Neural crest cell (in vitro differentiated cells): ENCODE data around the gene LARGE1. TPM values are rescaled to one million over a fixed set of nuclear protein-coding genes. Genes with fewer than 3 reads are reported as not detected.

ENCODE experiments used
- DNase-seq: peaks from one replicate; pipeline ENCODE4 v3.0.0; 2021; ENCODE audit warnings: low read depth, mixed read lengths, low spot score
- H3K27ac Mint-ChIP-seq: one replicate; pipeline ENCODE4 v1.8.0; 2021; ENCODE audit warnings: mild to moderate bottlenecking, mixed read lengths; ENCODE audit not compliant: unreplicated experiment
- H3K27me3 Mint-ChIP-seq: 2 replicates; pipeline ENCODE4 v1.8.0; 2021; ENCODE audit warnings: low read depth, mild to moderate bottlenecking, mixed read lengths
- H3K36me3 Mint-ChIP-seq: 2 replicates; pipeline ENCODE4 v1.8.0; 2021; ENCODE audit warnings: low read depth, mild to moderate bottlenecking, mixed read lengths
- H3K4me1 Mint-ChIP-seq: 2 replicates; pipeline ENCODE4 v1.8.0; 2021; ENCODE audit warnings: mixed read lengths
- H3K4me3 Mint-ChIP-seq: one replicate; pipeline ENCODE4 v1.8.0; 2021; ENCODE audit warnings: mild to moderate bottlenecking, mixed read lengths
- H3K9me3 Mint-ChIP-seq: 2 replicates; pipeline ENCODE4 v1.8.0; 2021; ENCODE audit warnings: mixed read lengths
- CTCF ChIP-seq: fragments of 200-600 bp; sonication (generic); conservative IDR thresholded peaks from 2 replicates; pipeline ENCODE4 v1.5.0; 2021; ENCODE audit warnings: antibody characterized with exemption, mild to moderate bottlenecking
- total RNA-seq: library from RNA; stranded (reverse); gene quantifications from 2 replicates; pipeline ENCODE4 v1.2.1, GENCODE V29; 2021

Gene LARGE1
- total RNA-seq, 1 donor from 2014 or later, result 33.0 TPM

- no peak overlapping the region for H3K4me3 Mint-ChIP-seq
- no peaks in the 10 kb centered on the region for H3K36me3 Mint-ChIP-seq
- H3K4me1 Mint-ChIP-seq, result peaks cover 23% of the 10 kb centered on the region
- H3K27ac Mint-ChIP-seq, result no peak overlapping the region
- no peaks in the 10 kb centered on the region for H3K9me3 Mint-ChIP-seq
- no peak for TF ChIP-seq CTCF
- DNase-seq, result no peak
- no peaks in the 10 kb centered on the region for H3K27me3 Mint-ChIP-seq
Observed at GRCh38 chr22:33880986-33881385, 39.3 kb downstream of the LARGE1 start.

DNA sequence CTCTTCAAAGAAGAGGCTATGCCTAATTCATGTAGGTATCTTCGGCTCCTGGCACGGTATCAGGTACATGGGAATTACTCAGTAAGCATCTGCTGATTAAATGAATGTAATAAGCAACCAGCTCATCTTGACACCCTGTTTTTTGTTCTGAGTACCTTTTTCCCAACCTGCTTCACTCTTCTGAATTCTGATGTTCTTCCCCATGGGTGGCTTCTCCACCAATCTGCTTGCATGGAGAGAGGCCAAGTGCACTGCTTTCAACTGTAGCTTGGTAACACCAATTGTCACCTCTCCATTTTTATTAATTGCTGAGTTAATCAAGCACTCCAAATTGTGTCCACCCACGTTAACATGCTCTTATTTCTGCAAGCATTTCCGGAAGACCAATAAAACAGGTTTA lies 40.5 kb downstream of the LARGE1 start:
- peaks cover 24% of the 10 kb centered on the region for H3K4me1 Mint-ChIP-seq
- H3K9me3 Mint-ChIP-seq, result no peaks in the 10 kb centered on the region
- no peak for TF ChIP-seq CTCF
- H3K27me3 Mint-ChIP-seq, result no peaks in the 10 kb centered on the region
- H3K4me3 Mint-ChIP-seq, result no peak overlapping the region
- DNase-seq, result no peak
- no peaks in the 10 kb centered on the region for H3K36me3 Mint-ChIP-seq
- H3K27ac Mint-ChIP-seq, result no peak overlapping the region

GRCh38 chr22:33875316-33875715 lies 45.0 kb downstream of the LARGE1 start:
- Mint-ChIP-seq H3K9me3 (no peaks in the 10 kb centered on the region), H3K27ac (no peak overlapping the region), H3K4me1 (peaks cover 30% of the 10 kb centered on the region), H3K27me3 (no peaks in the 10 kb centered on the region), H3K4me3 (no peak overlapping the region), H3K36me3 (no peaks in the 10 kb centered on the region)
- no peak for DNase-seq
- no peak for TF ChIP-seq CTCF

GRCh38 chr22:33874206-33874605 lies 46.1 kb downstream of the LARGE1 start:
- peaks cover 38% of the 10 kb centered on the region for H3K4me1 Mint-ChIP-seq
- H3K27me3 Mint-ChIP-seq, result no peaks in the 10 kb centered on the region

GRCh38 chr22:33873666-33874065 lies 46.6 kb downstream of the LARGE1 start:
- peaks cover 38% of the 10 kb centered on the region for H3K4me1 Mint-ChIP-seq
- TF ChIP-seq CTCF, result no peak
- H3K9me3 Mint-ChIP-seq, result no peaks in the 10 kb centered on the region
- H3K27me3 Mint-ChIP-seq, result no peaks in the 10 kb centered on the region
- no peak for DNase-seq
- no peaks in the 10 kb centered on the region for H3K36me3 Mint-ChIP-seq
- H3K4me3 Mint-ChIP-seq, result no peak overlapping the region
- H3K27ac Mint-ChIP-seq, result no peak overlapping the region

More at GRCh38 chr22:33874206-33874605, 46.1 kb downstream of the LARGE1 start:
- H3K4me3 Mint-ChIP-seq, result no peak overlapping the region
- no peak for TF ChIP-seq CTCF
- no peaks in the 10 kb centered on the region for H3K9me3 Mint-ChIP-seq
- no peak for DNase-seq
- no peak overlapping the region for H3K27ac Mint-ChIP-seq
- no peaks in the 10 kb centered on the region for H3K36me3 Mint-ChIP-seq

GRCh38 chr22:33873186-33873585 lies 47.1 kb downstream of the LARGE1 start:
- Mint-ChIP-seq H3K9me3 (no peaks in the 10 kb centered on the region), H3K4me1 (peaks cover 38% of the 10 kb centered on the region), H3K27ac (no peak overlapping the region), H3K4me3 (no peak overlapping the region), H3K27me3 (no peaks in the 10 kb centered on the region), H3K36me3 (no peaks in the 10 kb centered on the region)
- DNase-seq, result no peak
- TF ChIP-seq CTCF, result no peak
